Nucleus accumbens (tissue), 56 donors: Measurements from ENCODE around the gene EP400.
"Not testable (repeated sequence)": the region's sequence is repeated elsewhere in the genome, so short reads cannot be mapped to it uniquely, and the experiment has no call there.

ENCODE experiments used
- DNase-seq, 56 donors: peaks; one replicate each; lab custom pipeline; 2025; lab: John Stamatoyannopoulos, UW

Gene EP400

GRCh38 chr12:131983026-131983425 lies 33.3 kb downstream of the EP400 start:
- no peak for DNase-seq

- no peak for DNase-seq
These were observed 33.8 kb downstream of the EP400 start for GRCh38 chr12:131983554-131983953.

GRCh38 chr12:131984334-131984733 lies 34.6 kb downstream of the EP400 start:
- no peak for DNase-seq

DNA sequence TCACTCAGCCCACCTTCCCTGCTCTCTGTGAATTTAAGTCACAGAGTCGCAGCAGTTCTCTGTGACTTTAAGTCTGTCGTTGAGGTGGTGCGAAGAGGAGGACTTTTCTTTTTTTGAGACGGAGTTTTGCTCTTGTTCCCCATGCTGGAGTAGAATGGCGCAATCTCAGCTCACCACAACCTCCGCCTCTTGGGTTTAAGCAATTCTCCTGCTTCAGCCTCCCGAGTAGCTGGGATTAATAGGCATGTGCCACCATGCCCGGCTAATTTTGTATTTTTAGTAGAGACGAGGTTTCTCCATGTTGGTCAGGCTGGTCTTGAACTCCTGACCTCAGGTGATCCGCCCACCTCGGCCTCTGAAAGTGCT lies 35.8 kb downstream of the EP400 start:
- not testable (repeated sequence) for DNase-seq

DNA sequence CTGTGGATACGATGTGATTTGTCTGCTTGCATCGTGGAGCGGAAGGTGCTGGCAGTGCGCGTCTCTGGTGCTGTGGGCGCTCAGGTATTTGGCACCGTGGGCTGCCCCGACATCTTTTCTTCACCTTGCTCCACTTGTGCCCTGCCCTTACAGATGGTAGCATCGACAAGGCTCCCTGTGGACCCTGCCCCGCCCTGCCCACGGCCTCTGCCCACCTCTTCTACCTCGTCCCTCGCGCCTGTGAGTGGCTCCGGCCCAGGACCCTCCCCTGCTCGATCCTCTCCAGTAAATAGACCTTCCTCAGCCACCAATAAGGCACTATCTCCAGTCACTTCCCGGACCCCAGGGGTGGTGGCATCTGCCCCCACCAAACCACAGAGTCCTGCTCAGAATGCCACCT lies 36.6 kb downstream of the EP400 start:
- DNase-seq = no peak

GRCh38 chr12:131986910-131987309 lies 37.2 kb downstream of the EP400 start:
- no peak for DNase-seq

DNA sequence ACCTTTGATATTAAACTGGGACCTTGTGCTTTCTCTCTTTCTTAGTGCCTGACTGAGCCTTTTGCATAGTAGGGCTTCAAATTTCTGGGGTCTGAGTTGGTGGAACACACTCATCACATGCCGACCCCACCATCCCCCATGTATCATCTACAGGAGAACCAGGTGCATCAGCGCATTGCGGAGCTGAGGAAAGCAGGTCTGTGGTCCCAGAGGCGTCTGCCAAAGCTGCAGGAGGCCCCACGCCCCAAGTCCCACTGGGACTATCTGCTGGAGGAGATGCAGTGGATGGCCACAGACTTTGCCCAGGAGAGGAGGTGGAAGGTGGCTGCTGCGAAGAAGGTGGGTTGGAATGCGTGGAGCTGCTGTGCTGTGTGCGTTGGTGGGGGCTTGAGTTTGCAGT lies 37.8 kb downstream of the EP400 start:
- no peak for DNase-seq

GRCh38 chr12:131988054-131988796 lies 38.5 kb downstream of the EP400 start:
- peak in 1 of 56 donors; percentile 18 for DNase-seq

- no peak for DNase-seq
These were observed 39.3 kb downstream of the EP400 start for GRCh38 chr12:131989021-131989420.

GRCh38 chr12:131990066-131990979 lies 40.6 kb downstream of the EP400 start:
- DNase-seq = no peak

GRCh38 chr12:131990980-131991305 lies 41.2 kb downstream of the EP400 start:
- DNase-seq = no peak

GRCh38 chr12:131991816-131992430 lies 42.2 kb downstream of the EP400 start:
- DNase-seq = peak in 10 of 56 donors; percentile 19 to 68 (median 28)

DNA sequence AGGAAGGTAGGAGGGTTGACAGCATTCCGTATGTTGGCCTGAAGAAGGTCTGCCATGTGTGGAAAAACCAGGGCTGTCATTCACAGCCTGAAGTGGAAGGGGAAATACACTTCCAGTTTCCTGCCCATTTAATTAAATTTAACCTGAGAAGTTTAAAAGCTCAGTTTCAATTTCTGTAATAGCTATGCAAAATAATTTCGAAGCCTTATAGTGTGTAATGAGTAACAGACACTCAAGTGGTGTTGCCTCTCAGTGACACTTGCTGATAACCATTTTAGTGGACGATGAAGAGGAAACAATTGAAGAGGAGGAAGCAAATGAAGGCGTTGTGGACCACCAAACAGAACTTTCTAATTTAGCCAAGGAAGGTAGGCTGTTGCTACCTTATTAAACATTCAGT lies 44.8 kb downstream of the EP400 start:
- no peak for DNase-seq

DNA sequence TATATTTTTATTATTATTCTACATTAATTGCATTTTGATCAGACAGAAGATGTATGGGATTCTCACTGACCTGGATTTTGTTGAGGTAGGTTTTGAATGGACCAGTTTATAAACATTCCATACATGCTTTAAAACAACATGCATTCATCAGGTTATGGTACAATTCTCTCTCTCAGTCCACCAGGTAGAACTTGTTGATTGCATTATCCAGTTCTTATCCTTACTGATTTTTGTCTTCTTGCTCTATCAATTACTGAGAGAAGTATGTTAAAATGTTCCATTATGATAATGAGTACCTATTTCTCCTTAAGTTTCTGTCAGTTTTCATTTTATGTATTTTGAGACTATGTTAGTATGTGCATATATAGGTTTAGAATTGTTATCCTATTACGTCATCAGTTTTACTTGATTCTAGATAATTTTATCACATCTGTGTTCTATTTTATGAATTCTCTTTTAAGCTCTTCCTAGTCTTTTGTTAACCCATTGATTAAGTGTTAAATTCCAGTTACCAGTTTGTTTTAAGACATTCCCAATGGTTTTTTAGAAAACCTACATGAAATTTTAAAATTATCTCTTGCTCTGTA lies 50.6 kb downstream of the EP400 start:
- no peak for DNase-seq

DNA sequence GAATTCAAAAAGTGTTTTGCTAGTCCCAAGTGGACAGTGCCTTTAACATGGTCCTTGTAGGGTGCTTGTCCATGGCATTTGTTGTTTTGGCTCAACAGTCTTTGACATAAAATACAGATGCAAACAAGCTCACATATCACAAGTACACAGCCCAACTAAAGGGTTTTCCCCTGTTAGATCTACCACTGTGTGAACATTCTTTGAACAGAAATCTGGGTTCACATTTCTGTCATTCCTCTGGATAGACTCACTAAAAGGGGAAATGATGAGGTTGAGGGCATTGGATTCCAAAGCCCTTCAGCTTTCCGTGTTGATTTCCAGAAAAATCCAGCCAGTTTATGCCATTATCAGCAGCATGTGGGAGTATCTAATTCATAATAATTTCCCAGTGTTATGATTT lies 54.1 kb downstream of the EP400 start:
- DNase-seq = no peak

DNA sequence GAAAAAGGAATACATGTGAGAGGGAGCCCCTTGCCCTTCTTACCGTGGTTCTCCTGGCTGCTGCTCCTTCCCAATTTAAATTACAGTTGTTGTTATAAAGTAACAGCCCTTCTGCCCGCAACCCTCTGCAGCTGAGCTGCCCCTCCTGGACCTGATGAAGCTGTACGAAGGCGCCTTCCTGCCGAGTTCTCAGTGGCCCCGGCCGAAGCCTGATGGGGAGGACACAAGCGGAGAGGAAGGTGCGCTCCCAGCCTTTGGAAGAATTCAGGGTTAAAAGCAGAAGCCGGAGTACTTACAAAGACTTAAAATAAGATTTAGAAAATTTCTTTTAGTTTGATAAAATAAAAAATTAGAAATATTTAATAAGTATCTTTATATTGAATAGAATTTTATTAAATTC lies 55.2 kb downstream of the EP400 start:
- no peak for DNase-seq

DNA sequence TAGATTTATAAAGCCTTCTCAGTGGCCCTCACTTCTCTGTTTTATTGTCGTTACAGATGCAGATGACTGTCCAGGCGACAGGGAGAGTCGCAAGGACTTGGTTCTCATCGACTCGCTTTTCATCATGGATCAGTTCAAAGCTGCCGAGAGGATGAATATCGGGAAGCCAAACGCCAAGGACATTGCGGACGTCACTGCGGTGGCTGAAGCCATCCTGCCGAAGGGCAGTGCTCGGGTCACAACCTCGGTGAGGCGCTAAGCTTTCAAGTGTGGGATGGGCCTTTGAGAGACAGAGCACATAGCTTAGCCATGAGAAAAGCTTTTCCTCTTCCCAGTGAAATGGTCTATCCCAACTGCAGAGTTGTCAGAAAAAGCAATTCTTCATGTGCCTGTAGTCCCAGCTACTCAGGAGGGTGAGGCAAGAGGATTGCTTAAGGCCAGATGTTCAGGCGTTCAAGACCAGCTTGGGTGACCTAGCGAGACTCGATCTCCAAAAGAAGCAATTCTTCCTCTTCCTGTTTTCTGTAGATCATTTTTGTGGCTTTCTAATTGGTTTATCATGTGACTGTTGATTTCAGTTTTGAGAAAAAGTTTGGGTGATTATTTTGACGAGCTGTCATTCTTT lies 56.4 kb downstream of the EP400 start:
- DNase-seq = no peak

DNA sequence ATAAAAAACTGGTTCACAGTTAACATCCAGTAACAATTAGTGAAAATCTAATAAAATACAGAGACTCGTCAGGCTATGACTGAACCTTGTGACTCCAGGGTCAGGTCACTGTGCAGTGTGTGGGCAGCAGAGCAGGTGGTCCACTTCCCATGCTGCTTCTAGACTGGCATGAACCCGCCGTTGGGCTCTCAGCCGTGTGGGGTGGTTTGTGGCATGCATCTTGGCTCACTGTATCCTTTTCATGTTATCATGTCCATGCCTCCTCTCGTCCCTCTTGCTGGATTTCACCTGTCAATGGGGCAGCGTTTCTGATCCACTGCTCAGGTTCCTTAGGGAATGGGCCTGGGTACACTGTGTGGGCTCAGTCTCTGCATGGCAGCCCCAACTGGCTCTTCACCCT lies 57.3 kb downstream of the EP400 start:
- DNase-seq = no peak

DNA sequence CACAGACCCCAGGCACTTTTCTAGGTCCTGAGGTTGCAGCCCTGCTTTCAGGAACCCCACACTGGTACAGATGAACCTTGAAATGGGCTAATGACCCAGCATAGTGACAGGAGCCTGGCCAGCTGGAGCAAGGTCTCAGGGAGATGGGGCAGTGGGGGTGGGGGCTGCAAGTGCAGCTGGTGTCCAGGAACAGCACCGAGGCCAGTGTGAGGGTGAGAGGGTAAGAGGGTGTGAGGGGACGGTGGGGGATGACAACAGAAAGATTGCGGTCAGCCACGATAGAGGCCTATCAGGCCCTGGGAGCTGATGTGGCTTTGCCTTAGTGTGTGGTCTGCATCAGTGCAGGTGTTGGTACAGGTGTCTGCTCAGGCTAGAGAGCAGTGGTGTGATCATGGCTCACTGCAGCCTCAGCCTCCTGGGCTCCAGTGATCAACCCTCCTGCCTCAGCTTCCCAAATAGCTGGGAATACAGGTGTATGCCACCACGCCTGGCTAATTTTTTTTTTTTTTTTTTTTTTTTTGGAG lies 59.7 kb downstream of the EP400 start:
- DNase-seq = no peak

DNA sequence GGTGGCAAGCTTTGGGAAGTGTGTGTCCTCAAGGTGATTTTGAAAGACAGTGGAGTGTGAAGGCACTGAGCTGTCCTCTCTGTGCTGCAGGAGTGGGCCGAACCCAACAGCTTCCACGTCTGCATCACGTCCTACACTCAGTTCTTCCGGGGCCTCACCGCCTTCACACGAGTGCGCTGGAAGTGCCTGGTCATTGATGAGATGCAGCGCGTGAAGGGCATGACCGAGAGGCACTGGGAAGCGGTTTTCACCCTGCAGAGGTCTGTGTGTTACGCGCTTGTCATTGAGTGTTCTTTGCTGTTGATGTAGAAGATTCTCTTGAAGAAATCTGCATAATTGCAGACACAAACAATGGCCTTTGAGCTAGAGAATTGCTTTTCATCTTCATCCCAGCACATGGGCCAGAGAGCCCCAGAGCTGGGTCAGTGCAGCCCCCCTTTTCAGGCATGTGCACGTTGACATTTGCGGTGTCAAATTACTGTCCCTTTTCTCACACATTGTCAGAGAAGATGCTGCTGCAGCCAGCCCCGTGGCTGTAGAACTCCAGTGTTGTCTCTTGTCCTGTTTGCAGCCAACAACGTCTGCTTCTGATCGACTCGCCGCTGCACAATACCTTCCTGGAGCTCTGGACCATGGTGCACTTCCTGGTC lies 63.3 kb downstream of the EP400 start:
- DNase-seq = no peak
